ENCODE results near the gene RBM10.

DNA sequence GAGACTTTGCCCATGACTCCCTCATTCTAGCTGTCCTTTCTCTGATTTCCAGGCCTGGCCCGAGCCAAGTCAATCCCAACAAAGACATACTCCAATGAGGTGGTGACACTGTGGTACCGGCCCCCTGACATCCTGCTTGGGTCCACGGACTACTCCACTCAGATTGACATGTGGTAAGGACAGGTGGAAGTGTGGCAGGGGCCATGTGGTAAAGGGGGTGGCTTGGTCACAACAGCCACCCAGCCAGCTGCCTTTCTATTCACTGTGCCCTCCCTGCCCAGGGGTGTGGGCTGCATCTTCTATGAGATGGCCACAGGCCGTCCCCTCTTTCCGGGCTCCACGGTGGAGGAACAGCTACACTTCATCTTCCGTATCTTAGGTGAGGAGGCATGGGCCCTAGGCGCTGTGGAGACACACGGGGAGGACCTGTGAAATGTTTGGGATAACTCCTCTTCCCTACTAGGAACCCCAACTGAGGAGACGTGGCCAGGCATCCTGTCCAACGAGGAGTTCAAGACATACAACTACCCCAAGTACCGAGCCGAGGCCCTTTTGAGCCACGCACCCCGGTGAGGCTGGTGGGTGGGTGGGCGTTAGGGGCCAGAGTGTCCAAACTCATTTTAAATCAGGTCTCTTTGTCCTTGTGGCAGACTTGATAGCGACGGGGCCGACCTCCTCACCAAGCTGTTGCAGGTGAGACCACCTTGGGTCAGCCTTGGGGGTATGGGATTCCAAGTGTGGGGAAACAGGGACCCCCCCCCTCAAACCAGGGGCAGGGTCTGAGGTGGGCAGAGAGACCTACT, 81.7 kb downstream of the RBM10 start:
- TF ChIP-seq, protein P1, sequence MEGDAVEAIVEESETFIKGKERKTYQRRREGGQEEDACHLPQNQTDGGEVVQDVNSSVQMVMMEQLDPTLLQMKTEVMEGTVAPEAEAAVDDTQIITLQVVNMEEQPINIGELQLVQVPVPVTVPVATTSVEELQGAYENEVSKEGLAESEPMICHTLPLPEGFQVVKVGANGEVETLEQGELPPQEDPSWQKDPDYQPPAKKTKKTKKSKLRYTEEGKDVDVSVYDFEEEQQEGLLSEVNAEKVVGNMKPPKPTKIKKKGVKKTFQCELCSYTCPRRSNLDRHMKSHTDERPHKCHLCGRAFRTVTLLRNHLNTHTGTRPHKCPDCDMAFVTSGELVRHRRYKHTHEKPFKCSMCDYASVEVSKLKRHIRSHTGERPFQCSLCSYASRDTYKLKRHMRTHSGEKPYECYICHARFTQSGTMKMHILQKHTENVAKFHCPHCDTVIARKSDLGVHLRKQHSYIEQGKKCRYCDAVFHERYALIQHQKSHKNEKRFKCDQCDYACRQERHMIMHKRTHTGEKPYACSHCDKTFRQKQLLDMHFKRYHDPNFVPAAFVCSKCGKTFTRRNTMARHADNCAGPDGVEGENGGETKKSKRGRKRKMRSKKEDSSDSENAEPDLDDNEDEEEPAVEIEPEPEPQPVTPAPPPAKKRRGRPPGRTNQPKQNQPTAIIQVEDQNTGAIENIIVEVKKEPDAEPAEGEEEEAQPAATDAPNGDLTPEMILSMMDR (conservative IDR thresholded peaks at IDR 0.05; ENCODE audit: low read length), result no peak
- no peak for TF ChIP-seq EZH2phosphoT487 (IDR thresholded peaks at IDR 0.05; ENCODE audit: borderline replicate concordance, low read depth, low read length)
